IMR-90 (cell line): ENCODE data around the gene BEST1. TPM values are rescaled to one million over a fixed set of nuclear protein-coding genes. Genes with fewer than 3 reads are reported as not detected.

Experiments
- ATAC-seq: fragments of 200-7000 bp; cut with Tn5 transposase; 2 replicates; pipeline ENCODE4 v1.9.1; 2020; ENCODE audit warnings: low read depth, mild to moderate bottlenecking, moderate library complexity
- BruUV-seq: library from RNA; stranded (reverse); fragments of 400-500 nt; replicated peaks from 2 replicates; lab custom pipeline; 2021; lab: Mats Ljungman, UMichigan
- CTCF ChIA-PET: fragments of 300-600 bp; formaldehyde crosslinking; extraction: SDS; loops from one replicate; lab custom pipeline; 2021; ENCODE audit warnings: antibody characterized with exemption; lab: Yijun Ruan, JAX
- POLR2A ChIA-PET: fragments of 300-600 bp; sonication (Branson Sonifier 250); formaldehyde crosslinking; loops from one replicate; lab custom pipeline; 2022; ENCODE audit warnings: antibody characterized with exemption; ENCODE audit not compliant: unreplicated experiment; lab: Charles Lee
- DNase-seq: peaks from one replicate; pipeline ENCODE4 v3.0.0; 2013
- H2AFZ ChIP-seq: replicated peaks from 2 replicates; pipeline ENCODE3; 2013; ENCODE audit warnings: low read length, mild to moderate bottlenecking; ENCODE audit not compliant: poor library complexity
- H2AK5ac ChIP-seq: 2 replicates; pipeline ENCODE4 v1.6.1; 2013; ENCODE audit warnings: low read depth, low read length, inconsistent platforms
- H2AK9ac ChIP-seq: replicated peaks from 2 replicates; pipeline ENCODE3; 2013; ENCODE audit warnings: mild to moderate bottlenecking, low read depth, low read length, moderate library complexity; ENCODE audit not compliant: poor library complexity
- H2BK120ac ChIP-seq: 2 replicates; pipeline ENCODE4 v1.6.1; 2013; ENCODE audit warnings: low read depth, low read length, inconsistent platforms
- H2BK15ac ChIP-seq: 3 replicates; pipeline ENCODE4 v1.6.1; 2013; ENCODE audit warnings: low read depth, low read length, inconsistent platforms
- H2BK20ac ChIP-seq: 2 replicates; pipeline ENCODE4 v1.6.1; 2013; ENCODE audit warnings: low read depth, mild to moderate bottlenecking, inconsistent platforms, low read length, moderate library complexity
- H2BK5ac ChIP-seq: 2 replicates; pipeline ENCODE4 v1.6.1; 2013; ENCODE audit warnings: mild to moderate bottlenecking, low read depth, low read length, inconsistent platforms; ENCODE audit not compliant: poor library complexity, severe bottlenecking
- H3K14ac ChIP-seq: replicated peaks from 2 replicates; pipeline ENCODE4 v1.6.1; 2013; ENCODE audit warnings: low read depth, low read length, inconsistent platforms
- H3K18ac ChIP-seq: 2 replicates; pipeline ENCODE4 v1.6.1; 2013; ENCODE audit warnings: low read depth, low read length, control low read depth
- H3K23ac ChIP-seq: 2 replicates; pipeline ENCODE4 v1.6.1; 2013; ENCODE audit warnings: low read depth, low read length, inconsistent platforms
- H3K27ac ChIP-seq: 2 replicates; pipeline ENCODE4 v1.5.1; 2013; ENCODE audit warnings: mild to moderate bottlenecking, control low read depth, low read length; ENCODE audit not compliant: insufficient read depth
- H3K27me3 ChIP-seq: 2 replicates; pipeline ENCODE4 v1.6.1; 2013; ENCODE audit warnings: low read length; ENCODE audit not compliant: control insufficient read depth, insufficient read depth
- H3K36me3 ChIP-seq: 2 replicates; pipeline ENCODE4 v1.6.1; 2013; ENCODE audit warnings: low read length, mixed read lengths; ENCODE audit not compliant: control insufficient read depth, insufficient read depth
- H3K4ac ChIP-seq: 2 replicates; pipeline ENCODE4 v1.6.1; 2013; ENCODE audit warnings: low read depth, low read length, inconsistent platforms
- H3K4me1 ChIP-seq: 2 replicates; pipeline ENCODE4 v1.6.1; 2013; ENCODE audit warnings: low read length, mixed read lengths; ENCODE audit not compliant: control insufficient read depth, insufficient read depth
- H3K4me2 ChIP-seq: 2 replicates; pipeline ENCODE4 v1.6.1; 2013; ENCODE audit warnings: low read depth, mild to moderate bottlenecking, control low read depth, low read length, moderate library complexity
- H3K4me3 ChIP-seq: 2 replicates; pipeline ENCODE4 v1.5.1; 2013; ENCODE audit warnings: low read depth, mild to moderate bottlenecking, control low read depth, low read length, moderate library complexity; ENCODE audit not compliant: insufficient read depth
- H3K56ac ChIP-seq: 2 replicates; pipeline ENCODE4 v1.6.1; 2013; ENCODE audit warnings: low read length, inconsistent platforms; ENCODE audit not compliant: insufficient read depth; ENCODE audit errors: extremely low read depth
- H3K79me1 ChIP-seq, 2 experiments: 2 replicates each; pipeline ENCODE4 v1.6.1; 2013; ENCODE audit warnings: low read length in 2 of 2, inconsistent platforms in 1 of 2, low read depth in 1 of 2
- H3K9ac ChIP-seq: 2 replicates; pipeline ENCODE4 v1.6.1; 2013; ENCODE audit warnings: low read depth, low read length, control low read depth
- H3K9me1 ChIP-seq: 2 replicates; pipeline ENCODE4 v1.6.1; 2013; ENCODE audit warnings: low read length, inconsistent platforms; ENCODE audit not compliant: insufficient read depth
- H3K9me3 ChIP-seq: 2 replicates; pipeline ENCODE4 v1.6.1; 2013; ENCODE audit warnings: low read length; ENCODE audit not compliant: control insufficient read depth, insufficient read depth
- H4K20me1 ChIP-seq: 2 replicates; pipeline ENCODE4 v1.6.1; 2013; ENCODE audit warnings: low read length, inconsistent platforms; ENCODE audit not compliant: insufficient read depth
- H4K5ac ChIP-seq: 2 replicates; pipeline ENCODE4 v1.6.1; 2013; ENCODE audit warnings: mild to moderate bottlenecking, low read depth, low read length, control low read depth
- H4K8ac ChIP-seq, 2 experiments: 2 replicates each; pipeline ENCODE4 v1.6.1; 2013; ENCODE audit warnings: low read depth in 2 of 2, low read length in 2 of 2, control low read depth in 1 of 2, inconsistent platforms in 1 of 2
- H4K91ac ChIP-seq: 2 replicates; pipeline ENCODE4 v1.6.1; 2013; ENCODE audit warnings: low read depth, low read length, inconsistent platforms; ENCODE audit not compliant: insufficient read depth
- CEBPB ChIP-seq: IDR thresholded peaks from 2 replicates; pipeline ENCODE4 v1.6.1; 2012; ENCODE audit warnings: low read depth, low read length, improper control_type of control experiment
- CTCF ChIP-seq: conservative IDR thresholded peaks from 2 replicates; pipeline ENCODE4 v1.5.1; 2012; ENCODE audit warnings: mild to moderate bottlenecking, low read depth, low read length, improper control_type of control experiment
- ELK1 ChIP-seq: fragments of 150-350 bp; IDR thresholded peaks from 2 replicates; pipeline ENCODE4 v1.6.1; 2016; ENCODE audit warnings: low read depth, mild to moderate bottlenecking, low read length, moderate library complexity, borderline replicate concordance
- MAZ ChIP-seq: IDR thresholded peaks from 2 replicates; pipeline ENCODE4 v1.6.1; 2012; ENCODE audit warnings: low read depth, mild to moderate bottlenecking, low read length, improper control_type of control experiment, moderate library complexity, borderline replicate concordance
- RFX5 ChIP-seq: IDR thresholded peaks from 2 replicates; pipeline ENCODE4 v1.8.0; 2012; ENCODE audit warnings: low read depth, mild to moderate bottlenecking, low read length, moderate library complexity
- WGBS, 2 experiments: methylation state at CpG; one replicate each; pipeline versions ENCODE4 v1.1.5 to v1.1.7; 2013; ENCODE audit warnings: missing lambda C conversion rate in 2 of 2; ENCODE audit not compliant: insufficient read length in 1 of 2; ENCODE audit errors: extremely low coverage in 2 of 2; 5-methylcytosine and 5-hydroxymethylcytosine counted together
- dilution Hi-C: fragments of 300-500 bp; cut with HindIII; formaldehyde crosslinking; loops from one replicate; pipeline ENCODE4 v1.14.3; 2018; ENCODE audit warnings: low sequenced_read_pairs; ENCODE audit not compliant: unreplicated experiment
- in situ Hi-C: fragments of 300-500 bp; cut with MboI; formaldehyde crosslinking; loops from 3 replicates; pipeline ENCODE4 v1.14.3; 2019; ENCODE audit warnings: low sequenced_read_pairs, inconsistent platforms, mixed read lengths
- intact Hi-C: fragments of 100-400 bp; cut with micrococcal nuclease; formaldehyde crosslinking; loops from 2 replicates; pipeline ENCODE4 v1.10.0; 2022
- polyA plus RNA-seq, 3 experiments: library from polyadenylated mRNA; depleted of rRNA; stranded (reverse); fragments of >200 nt; gene quantifications; 2 replicates each; pipeline ENCODE4 v1.2.3, GENCODE V29; 2012; ENCODE audit warnings: low replicate concordance in 1 of 3
- total RNA-seq: library from RNA; depleted of rRNA; stranded (reverse); fragments of >200 nt; gene quantifications from 2 replicates; pipeline ENCODE4 v1.2.3, GENCODE V29; 2012

BEST1 gene
- total and polyA plus RNA-seq, 2 of the 4 experiments (the other 2 are of a cell fraction): 0.90 to 1.4 TPM

DNA sequence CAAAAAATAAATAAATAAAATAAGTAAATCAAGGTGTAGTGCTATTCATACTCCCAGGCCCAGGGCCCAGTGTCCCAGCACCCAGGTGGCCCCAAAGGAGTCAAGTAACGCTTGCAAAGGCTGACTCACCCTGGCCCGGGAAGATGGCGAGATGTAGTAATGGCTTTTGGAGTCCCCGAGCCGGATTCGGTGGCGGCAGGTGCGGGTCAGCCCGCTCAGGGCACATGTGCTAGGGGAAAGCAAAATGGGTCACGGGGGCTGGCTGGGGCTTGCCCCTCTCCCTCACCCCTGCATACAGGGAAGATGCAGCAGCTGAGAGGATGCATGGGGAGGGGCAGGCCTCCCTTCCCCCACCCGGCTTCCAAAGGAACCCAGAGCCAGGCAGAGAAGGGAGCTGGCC is 47.8 kb upstream of the BEST1 start:
- Histone ChIP-seq H3K4me1 (no peaks in the 10 kb centered on the region), H3K14ac (no peak overlapping the region), H3K27me3 (no peaks in the 10 kb centered on the region), H3K9me1 (no peaks in the 10 kb centered on the region), H4K20me1 (no peaks in the 10 kb centered on the region), H2AK9ac (no peak overlapping the region), H3K18ac (no peak overlapping the region), H2BK15ac (no peak overlapping the region), H3K4me3 (no peak overlapping the region), H2AFZ (no peak overlapping the region), H3K4ac (no peak overlapping the region), H4K8ac (no peak overlapping the region), H3K27ac (no peak overlapping the region), H3K36me3 (peaks cover 1% of the 10 kb centered on the region; the same call in 1 of the 2 replicates), H2BK20ac (no peak overlapping the region), H3K56ac (no peak overlapping the region), H2BK5ac (no peak overlapping the region), H3K4me2 (no peak overlapping the region), H3K23ac (no peak overlapping the region; the same call in 1 of the 2 replicates), H3K79me1 (no peaks in the 10 kb centered on the region), H4K91ac (no peak overlapping the region), H2AK5ac (no peak overlapping the region), H3K9me3 (no peaks in the 10 kb centered on the region), H4K5ac (no peak overlapping the region), H3K9ac (no peak overlapping the region), H2BK120ac (no peak overlapping the region)
- in situ Hi-C loops: no loop called here
- ChIA-PET CTCF (interaction anchor here (3.7 kb wide), 1 partner anchor 180 kb away, joined by 13 read pairs; no protein-coding TSS in a partner anchor), POLR2A (no interaction called here)
- ATAC-seq (no peak), DNase-seq (no peak)
- BruUV-seq: no TSS peak
- WGBS, 2 experiments: no CpG with 5 or more reads among the region's 11 CpGs
- TF ChIP-seq CTCF: no peak
- TF ChIP-seq CEBPB: no peak
- no peak for TF ChIP-seq ELK1
- TF ChIP-seq MAZ: no peak
- no peak for TF ChIP-seq RFX5
- intact Hi-C loops: no loop called here
- dilution Hi-C loops: no loop called here
